GM23338 (cell line): Measurements from ENCODE around the gene CDK1. TPM values are rescaled to one million over a fixed set of nuclear protein-coding genes. Genes with fewer than 3 reads are reported as not detected.

Source experiments
- ATAC-seq: fragments of 200-7000 bp; cut with Tn5 transposase; 3 replicates; pipeline ENCODE4 v1.9.1; 2020
- DNase-seq: peaks from one replicate; pipeline ENCODE4 v3.0.0-alpha.2; 2015; ENCODE audit warnings: low spot score
- H2AFZ ChIP-seq: fragments of 200-600 bp; sonication (generic); 2 replicates; pipeline ENCODE4 v1.8.0; 2016; ENCODE audit warnings: antibody characterized with exemption, mild to moderate bottlenecking, moderate library complexity
- H3F3A ChIP-seq: fragments of 200-600 bp; sonication (generic); replicated peaks from 2 replicates; pipeline ENCODE4 v1.8.0; 2017; ENCODE audit warnings: antibody characterized with exemption, mixed run types, low read depth
- H3K27ac ChIP-seq: fragments of 200-600 bp; sonication (generic); 2 replicates; pipeline ENCODE4 v1.6.1; 2016; ENCODE audit warnings: low read depth
- H3K27me3 ChIP-seq: fragments of 200-600 bp; sonication (generic); 2 replicates; pipeline ENCODE4 v1.8.0; 2016; ENCODE audit warnings: mild to moderate bottlenecking, mixed run types, moderate library complexity; ENCODE audit not compliant: insufficient read depth
- H3K36me3 ChIP-seq: fragments of 200-600 bp; sonication (generic); 2 replicates; pipeline ENCODE4 v1.8.0; 2016; ENCODE audit warnings: mild to moderate bottlenecking; ENCODE audit not compliant: insufficient read depth
- H3K4me1 ChIP-seq: fragments of 200-600 bp; sonication (generic); 2 replicates; pipeline ENCODE4 v1.8.0; 2016; ENCODE audit warnings: mild to moderate bottlenecking, moderate library complexity; ENCODE audit not compliant: insufficient read depth
- H3K4me2 ChIP-seq: fragments of 200-600 bp; sonication (generic); 2 replicates; pipeline ENCODE4 v1.7.1; 2017; ENCODE audit warnings: mixed run types
- H3K4me3 ChIP-seq: fragments of 200-600 bp; sonication (generic); 2 replicates; pipeline ENCODE4 v1.6.1; 2016; ENCODE audit warnings: mixed run types
- H3K79me2 ChIP-seq: fragments of 200-600 bp; sonication (generic); replicated peaks from 2 replicates; pipeline ENCODE4 v1.8.0; 2017; ENCODE audit warnings: mild to moderate bottlenecking; ENCODE audit not compliant: insufficient read depth
- H3K9me2 ChIP-seq: fragments of 200-600 bp; sonication (generic); 2 replicates; pipeline ENCODE4 v1.8.0; 2017; ENCODE audit not compliant: insufficient read depth
- H4K20me1 ChIP-seq: fragments of 200-600 bp; sonication (generic); replicated peaks from 2 replicates; pipeline ENCODE4 v1.8.0; 2017; ENCODE audit warnings: mild to moderate bottlenecking; ENCODE audit not compliant: insufficient read depth
- H3K27ac Mint-ChIP-seq: 2 replicates; pipeline ENCODE4 v1.8.0; 2020; ENCODE audit warnings: inconsistent platforms, mild to moderate bottlenecking, moderate library complexity, mixed read lengths
- H3K27me3 Mint-ChIP-seq: 3 replicates; pipeline ENCODE4 v1.8.0; 2022; ENCODE audit warnings: low read depth, mild to moderate bottlenecking, moderate library complexity, mixed read lengths, inconsistent platforms; ENCODE audit not compliant: insufficient read depth, poor library complexity
- H3K36me3 Mint-ChIP-seq: 3 replicates; pipeline ENCODE4 v1.8.0; 2021; ENCODE audit warnings: low read depth, mild to moderate bottlenecking, inconsistent platforms, moderate library complexity, mixed read lengths
- H3K4me1 Mint-ChIP-seq: 3 replicates; pipeline ENCODE4 v1.8.0; 2020; ENCODE audit warnings: mild to moderate bottlenecking, inconsistent platforms, mixed read lengths
- H3K4me3 Mint-ChIP-seq: 3 replicates; pipeline ENCODE4 v1.8.0; 2021; ENCODE audit warnings: moderate library complexity, mild to moderate bottlenecking, inconsistent platforms, mixed read lengths
- H3K9me3 Mint-ChIP-seq: 3 replicates; pipeline ENCODE4 v1.8.0; 2020; ENCODE audit warnings: moderate library complexity, mild to moderate bottlenecking, inconsistent platforms, mixed read lengths
- CREB1 ChIP-seq: fragments of 250-450 bp; sonication (Bioruptor Pico); IDR thresholded peaks from 2 replicates; pipeline ENCODE4 v1.5.0; 2020; ENCODE audit warnings: low read depth, mild to moderate bottlenecking, moderate library complexity
- CTCF ChIP-seq, 2 experiments: fragments of 200-600 bp in 1 of 2; sonication (generic) in 1 of 2; conservative IDR thresholded peaks; 2 replicates each; pipeline versions ENCODE4 v1.5.1 to v1.6.1; 2016 to 2017; ENCODE audit warnings: antibody characterized with exemption in 2 of 2, low read depth in 2 of 2, mild to moderate bottlenecking in 2 of 2, moderate library complexity in 1 of 2
- ETS1 ChIP-seq: IDR thresholded peaks from 2 replicates; pipeline ENCODE4 v1.6.1; 2016; ENCODE audit warnings: antibody characterized with exemption
- EZH2 ChIP-seq: fragments of 200-600 bp; sonication (generic); IDR thresholded peaks from one replicate; pipeline ENCODE4 v1.8.0; 2017; ENCODE audit warnings: antibody characterized with exemption, mild to moderate bottlenecking, low read depth; ENCODE audit not compliant: unreplicated experiment
- EZH2phosphoT487 ChIP-seq: fragments of 200-600 bp; sonication (generic); IDR thresholded peaks from one replicate; pipeline ENCODE4 v1.8.1; 2018; ENCODE audit warnings: antibody characterized with exemption; ENCODE audit not compliant: unreplicated experiment
- JUNB ChIP-seq: IDR thresholded peaks from one replicate; pipeline ENCODE4 v1.6.1; 2016; ENCODE audit warnings: antibody characterized with exemption; ENCODE audit not compliant: unreplicated experiment
- NANOG ChIP-seq: IDR thresholded peaks from 2 replicates; pipeline ENCODE4 v1.6.1; 2016; ENCODE audit warnings: antibody characterized with exemption, borderline replicate concordance
- POLR2AphosphoS5 ChIP-seq: IDR thresholded peaks from 2 replicates; pipeline ENCODE4 v1.6.1; 2016; ENCODE audit warnings: antibody characterized with exemption, low read depth
- REST ChIP-seq: IDR thresholded peaks from one replicate; pipeline ENCODE4 v1.6.1; 2018; ENCODE audit warnings: antibody characterized with exemption; ENCODE audit not compliant: unreplicated experiment
- STAT1 ChIP-seq: IDR thresholded peaks from one replicate; pipeline ENCODE4 v1.6.1; 2016; ENCODE audit warnings: antibody characterized with exemption; ENCODE audit not compliant: unreplicated experiment
- ZNF114 ChIP-seq: fragments of 250-450 bp; sonication (Bioruptor Pico); IDR thresholded peaks from 2 replicates; pipeline ENCODE4 v1.5.0; 2020; ENCODE audit warnings: mild to moderate bottlenecking, moderate library complexity
- ZNF331 ChIP-seq: fragments of 250-450 bp; sonication (Bioruptor Pico); IDR thresholded peaks from 2 replicates; pipeline ENCODE4 v1.5.0; 2020; ENCODE audit warnings: low read depth, mild to moderate bottlenecking, moderate library complexity
- ZNF462 ChIP-seq: fragments of 250-450 bp; sonication (Bioruptor Pico); IDR thresholded peaks from 2 replicates; pipeline ENCODE4 v1.5.0; 2020; ENCODE audit warnings: mild to moderate bottlenecking, moderate library complexity
- polyA plus RNA-seq: library from polyadenylated mRNA; unstranded; fragments of >200 nt; fragmentation: Nextera tagmentation; extraction: Ambion mirVana; gene quantifications from 2 replicates; pipeline ENCODE4 v1.2.1, GENCODE V29; 2016
- total RNA-seq: library from RNA; depleted of rRNA; stranded (reverse); fragments of >200 nt; shearing (Covaris generic); gene quantifications from 2 replicates; pipeline ENCODE4 v1.2.3, GENCODE V29; 2014

The CDK1 gene
- total and polyA plus RNA-seq, 2 experiments from 2014 or later = 165 to 166 TPM

GRCh38 chr10:60803433-60803832 is 25.2 kb downstream of the CDK1 start:
- Histone ChIP-seq H4K20me1 (no peaks in the 10 kb centered on the region), H3K4me3 (no peak overlapping the region), H3K27me3 (no peaks in the 10 kb centered on the region), H3K4me1 (0 out of 2 replicates have a peak, but pooled peaks cover 4% of the 10 kb centered on the region), H3K9me2 (no peaks in the 10 kb centered on the region), H3K4me2 (no peak overlapping the region), H3K79me2 (no peaks in the 10 kb centered on the region), H3F3A (no peaks in the 10 kb centered on the region), H3K27ac (no peak overlapping the region), H3K36me3 (no peaks in the 10 kb centered on the region), H2AFZ (no peak overlapping the region)
- DNase-seq = no peak
- Mint-ChIP-seq H3K9me3 (no peaks in the 10 kb centered on the region), H3K36me3 (no peaks in the 10 kb centered on the region; the same call in 2 of the 3 replicates), H3K27ac (no peak overlapping the region), H3K4me1 (peaks cover 5% of the 10 kb centered on the region; the same call in 2 of the 3 replicates), H3K27me3 (no peaks in the 10 kb centered on the region), H3K4me3 (no peak overlapping the region)
- no peak for ATAC-seq
- TF ChIP-seq EZH2phosphoT487 = no peak
- no peak for TF ChIP-seq ZNF114 (CRISPR knock-in tag)
- no peak for TF ChIP-seq NANOG
- TF ChIP-seq ETS1 = no peak
- TF ChIP-seq ZNF462 = no peak
- TF ChIP-seq EZH2 = no peak
- TF ChIP-seq JUNB = no peak
- TF ChIP-seq REST = no peak
- no peak for TF ChIP-seq CTCF (conservative IDR thresholded peaks at IDR 0.05; ENCODE audit: low read depth in 2 of 2)
- TF ChIP-seq CREB1 (CRISPR knock-in tag) = no peak
- no peak for TF ChIP-seq POLR2AphosphoS5
- no peak for TF ChIP-seq STAT1
- TF ChIP-seq ZNF331 (CRISPR knock-in tag) = no peak
